CD1c-positive myeloid dendritic cell (primary cell): ENCODE measurements around the gene CRYZL1.
"Not testable (repeated sequence)": the region's sequence is repeated elsewhere in the genome, so short reads cannot be mapped to it uniquely, and the experiment has no call there.

ENCODE experiments used
- DNase-seq: peaks from one replicate; pipeline ENCODE4 v3.0.0-alpha.2; 2016; ENCODE audit errors: extremely low spot score

The CRYZL1 gene

GRCh38 chr21:33626151-33626550 is 15.4 kb downstream of the CRYZL1 start:
- not testable (repeated sequence) for DNase-seq

- DNase-seq, result no peak
Measured at GRCh38 chr21:33622253-33622652, 19.3 kb downstream of the CRYZL1 start.

- DNase-seq, result no peak
Measured at GRCh38 chr21:33619726-33620125, 21.8 kb downstream of the CRYZL1 start.

- DNase-seq, result no peak
Measured at GRCh38 chr21:33618407-33618806, 23.1 kb downstream of the CRYZL1 start.

GRCh38 chr21:33617565-33617964 is 24.0 kb downstream of the CRYZL1 start:
- not testable (repeated sequence) for DNase-seq

- DNase-seq, result no peak
Measured at GRCh38 chr21:33611006-33611744, 30.4 kb downstream of the CRYZL1 start.

GRCh38 chr21:33608559-33608958 is 33.0 kb downstream of the CRYZL1 start:
- DNase-seq, result no peak

- no peak for DNase-seq
Measured at GRCh38 chr21:33598051-33598450, 43.5 kb downstream of the CRYZL1 start.

- DNase-seq, result peak; percentile 96
Measured at GRCh38 chr21:33588485-33589335, 52.8 kb downstream of the CRYZL1 start, which contains the start of gene DONSON. Gene DONSON, minus strand, starts transcription at chr21:33588684. Its CDS starts 43 bp downstream, at chr21:33588641.

- peak; percentile 19 for DNase-seq
Measured at GRCh38 chr21:33587792-33588484, 53.6 kb downstream of the CRYZL1 start.

- no peak for DNase-seq
Measured at GRCh38 chr21:33586927-33587326, 54.6 kb downstream of the CRYZL1 start.

GRCh38 chr21:33584455-33584854 is 57.1 kb downstream of the CRYZL1 start:
- no peak for DNase-seq

GRCh38 chr21:33578959-33579542 is 62.5 kb downstream of the CRYZL1 start:
- DNase-seq, result peak; percentile 14

- no peak for DNase-seq
Measured at GRCh38 chr21:33578214-33578613, 63.3 kb downstream of the CRYZL1 start.

- DNase-seq, result not testable (repeated sequence)
Measured at GRCh38 chr21:33576741-33577141, 64.8 kb downstream of the CRYZL1 start.

GRCh38 chr21:33572350-33572749 is 69.2 kb downstream of the CRYZL1 start:
- DNase-seq, result no peak

- no peak for DNase-seq
Measured at GRCh38 chr21:33569991-33570390, 71.5 kb downstream of the CRYZL1 start.

GRCh38 chr21:33568448-33568847 is 73.1 kb downstream of the CRYZL1 start:
- no peak for DNase-seq

GRCh38 chr21:33567914-33568313 is 73.6 kb downstream of the CRYZL1 start:
- no peak for DNase-seq

- DNase-seq, result no peak
Measured at GRCh38 chr21:33566514-33566913, 75.0 kb downstream of the CRYZL1 start.

GRCh38 chr21:33562389-33562788 is 79.2 kb downstream of the CRYZL1 start:
- no peak for DNase-seq

- DNase-seq, result no peak
Measured at GRCh38 chr21:33561373-33561772, 80.2 kb downstream of the CRYZL1 start.
